ENCODE data around the gene LIMA1.
A peak's percentile ranks its signal among the peaks of the same experiment; 100 is the strongest.
"Not testable (repeated sequence)": the region's sequence is repeated elsewhere in the genome, so short reads cannot be mapped to it uniquely, and the experiment has no call there.

Gene LIMA1

DNA sequence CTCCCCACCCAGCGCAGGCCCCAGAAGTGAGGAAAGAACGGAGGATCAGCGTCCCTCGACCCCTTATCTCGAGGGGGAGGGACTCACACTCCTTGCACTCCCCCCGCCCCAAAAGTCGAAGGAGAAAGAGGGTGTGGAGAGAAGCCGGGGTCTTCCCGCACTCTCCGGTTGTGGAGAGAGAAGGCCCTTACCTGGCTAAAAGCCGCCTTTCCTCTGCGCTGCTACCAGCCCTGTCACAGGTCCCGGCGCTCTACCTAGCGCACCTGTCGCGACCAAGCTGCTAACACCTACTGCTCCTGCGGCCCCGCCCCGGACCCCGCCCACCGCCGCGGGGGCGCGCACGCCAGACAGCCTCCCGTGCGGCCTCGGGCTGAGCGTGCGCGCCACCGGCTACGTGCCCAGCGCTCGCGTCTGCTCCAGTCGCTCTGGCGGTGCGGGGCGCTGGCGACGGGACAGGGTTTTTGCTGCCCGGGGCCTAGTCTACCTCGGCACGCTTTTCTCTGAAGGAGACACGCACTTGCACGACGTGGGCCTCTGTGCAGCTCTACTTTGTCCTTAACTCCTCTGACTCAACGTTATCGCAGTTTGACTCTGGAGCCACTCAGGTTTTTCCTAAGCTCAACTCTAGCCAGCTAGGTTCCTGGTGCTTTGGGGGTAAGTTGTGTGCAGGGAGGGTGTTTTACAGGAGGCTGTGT is at the start of gene LIMA1:
LIMA1 (minus strand) TSS at position 292 of the 695 bp plus-strand sequence. CDS start 34,769 bp downstream, outside the sequence.
- DNase-seq (ENCODE audit: low spot score): peak; percentile 86

DNA sequence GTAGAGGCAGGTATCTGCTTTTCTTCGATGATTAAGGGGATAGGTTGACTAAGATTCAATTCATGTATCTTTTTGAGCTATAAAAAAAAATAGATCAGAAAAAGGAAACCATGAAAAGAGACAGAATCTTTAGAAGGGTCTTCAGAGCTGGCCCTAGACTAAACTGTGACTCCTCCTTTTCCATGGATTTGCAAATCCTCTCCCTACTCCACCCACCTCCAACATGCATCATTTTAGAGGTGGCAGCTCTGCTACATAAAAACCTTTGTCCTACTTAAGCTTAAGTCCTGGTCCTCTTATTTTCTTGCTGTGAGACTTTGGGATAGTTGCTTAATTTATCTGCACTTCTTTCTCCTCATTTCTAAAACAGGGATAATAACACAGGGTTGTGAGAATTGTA is 48.4 kb upstream of the LIMA1 start:
- no peak for DNase-seq (ENCODE audit: low spot score)

DNA sequence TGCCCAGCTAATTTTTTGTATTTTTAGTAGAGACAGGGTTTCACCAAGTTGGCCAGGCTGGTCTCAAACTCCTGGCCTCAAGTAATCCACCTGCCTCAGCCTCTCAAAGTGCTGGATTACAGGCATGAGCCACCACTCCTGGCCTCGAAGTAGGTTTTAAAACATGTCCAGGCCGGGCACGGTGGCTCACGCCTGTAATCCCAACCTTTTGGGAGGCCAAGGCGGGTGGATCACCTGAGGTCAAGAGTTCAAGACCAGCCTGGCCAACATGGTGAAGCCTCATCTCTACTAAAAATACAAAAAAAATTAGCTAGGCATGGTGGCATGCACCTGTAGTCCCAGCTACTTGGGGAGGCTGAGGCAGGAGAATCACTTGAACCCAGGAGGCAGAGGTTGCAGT is 45.3 kb upstream of the LIMA1 start:
- not testable (repeated sequence) for DNase-seq (ENCODE audit: low spot score)

DNA sequence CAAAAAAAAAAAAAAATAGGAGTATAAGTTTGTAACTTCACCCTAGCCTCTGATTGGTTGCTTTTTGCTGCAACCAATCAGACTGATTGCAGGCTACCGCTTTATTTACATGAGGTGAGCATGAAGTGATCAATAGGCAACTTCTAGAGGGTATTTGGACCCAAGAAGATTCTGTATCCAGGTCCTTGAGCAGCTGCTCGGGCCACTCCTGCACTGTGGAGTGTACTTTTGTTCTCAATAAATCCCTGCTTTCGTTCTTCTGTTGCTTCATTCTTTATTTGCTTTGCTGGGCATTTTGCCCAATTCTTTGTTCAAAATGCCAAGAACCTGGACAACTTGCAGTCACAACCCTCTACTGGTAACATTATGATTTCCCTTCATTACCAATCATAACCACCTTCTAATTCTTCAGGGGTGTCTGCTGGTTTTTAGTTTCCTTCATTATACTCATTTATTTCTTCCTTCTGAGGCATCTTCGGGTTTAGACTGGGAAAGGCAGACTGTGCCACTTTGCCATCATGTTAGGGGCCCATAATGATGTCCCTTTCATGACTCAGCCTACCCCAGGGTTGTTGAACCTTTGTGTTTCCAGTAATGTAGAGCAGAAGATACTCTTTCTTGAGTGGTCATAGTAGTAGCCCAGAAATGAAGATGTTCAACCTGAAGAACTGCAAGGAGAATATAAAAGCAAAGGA is 43.4 kb upstream of the LIMA1 start:
- DNase-seq (ENCODE audit: low spot score): no peak

DNA sequence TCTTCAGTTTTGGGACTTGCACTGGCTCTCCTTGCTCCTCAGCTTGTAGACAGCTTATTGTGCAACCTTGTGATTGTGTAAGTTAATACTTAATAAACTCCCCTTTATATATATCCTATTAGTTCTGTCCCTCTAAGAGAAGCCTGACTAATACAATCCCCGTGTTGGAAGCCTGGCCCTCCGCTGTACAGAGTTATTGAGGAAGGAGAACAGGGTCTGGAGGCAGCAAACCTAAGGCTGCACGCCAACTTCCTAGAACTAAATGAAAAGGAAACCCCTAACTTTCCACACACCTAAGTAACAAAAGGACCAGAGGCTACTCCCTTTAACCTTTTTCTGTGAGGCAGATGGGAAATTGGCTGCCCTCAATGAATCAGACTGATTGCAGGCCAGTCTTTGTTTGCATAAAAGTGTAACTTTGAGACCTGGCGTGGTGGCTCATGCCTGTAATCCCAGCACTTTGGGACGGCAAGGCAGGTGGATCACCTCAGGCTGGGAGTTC is 42.6 kb upstream of the LIMA1 start:
- DNase-seq (ENCODE audit: low spot score): no peak

DNA sequence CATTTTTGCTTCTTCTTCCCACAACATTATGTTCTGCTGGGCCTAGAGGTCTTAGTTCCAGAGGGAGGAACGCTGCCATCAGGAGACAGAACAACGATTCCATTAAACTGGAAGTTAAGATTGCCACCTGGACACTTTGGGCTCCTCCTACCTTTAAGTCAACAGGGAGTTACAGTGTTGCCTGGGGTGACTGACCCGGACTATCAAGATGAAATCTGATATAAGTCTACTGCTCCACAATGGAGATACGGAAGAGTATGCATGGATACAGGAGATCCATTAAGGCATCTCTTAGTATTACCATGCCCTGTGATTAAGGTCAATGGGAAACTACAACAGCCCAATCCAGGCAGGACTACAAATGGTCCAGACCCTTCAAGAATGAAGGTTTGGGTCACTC is 41.5 kb upstream of the LIMA1 start:
- DNase-seq (ENCODE audit: low spot score): not testable (repeated sequence)

DNA sequence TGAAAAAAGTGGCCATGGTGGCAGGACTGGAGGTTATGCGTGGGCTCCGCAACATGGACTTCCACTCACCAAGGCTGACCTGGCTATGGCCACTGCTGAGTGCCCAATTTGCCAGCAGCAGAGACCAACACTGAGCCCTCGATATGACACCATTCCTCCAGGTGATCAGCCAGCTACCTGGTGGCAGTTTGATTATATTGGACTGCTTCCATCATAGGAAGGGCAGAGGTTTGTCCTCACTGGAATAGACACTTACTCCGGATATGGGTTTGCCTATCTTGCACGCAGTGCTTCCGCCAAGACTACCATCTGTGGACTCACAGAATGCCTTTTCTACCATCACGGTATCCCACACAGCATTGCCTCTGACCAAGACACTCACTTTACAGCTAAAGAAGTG is 40.8 kb upstream of the LIMA1 start:
- DNase-seq (ENCODE audit: low spot score): not testable (repeated sequence)

DNA sequence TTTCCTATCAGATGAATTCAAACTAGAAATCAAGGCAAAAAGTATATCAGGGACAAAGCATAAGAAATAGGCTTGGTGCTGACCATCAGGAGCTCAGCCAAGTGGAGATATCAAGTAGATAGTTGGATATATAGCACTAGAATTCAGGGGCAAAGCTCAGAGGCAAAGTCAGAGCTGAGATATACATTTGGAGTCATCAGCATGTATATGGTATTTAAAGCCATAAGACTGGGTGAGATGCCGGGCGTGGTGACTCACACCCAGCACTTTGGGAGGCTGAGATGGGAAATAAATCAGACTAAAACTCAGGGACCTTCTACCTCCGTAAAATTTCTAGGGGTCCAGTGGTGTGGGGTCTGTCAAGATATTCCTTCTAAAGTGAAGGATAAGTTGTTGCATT is 38.9 kb upstream of the LIMA1 start:
- DNase-seq (ENCODE audit: low spot score): no peak

DNA sequence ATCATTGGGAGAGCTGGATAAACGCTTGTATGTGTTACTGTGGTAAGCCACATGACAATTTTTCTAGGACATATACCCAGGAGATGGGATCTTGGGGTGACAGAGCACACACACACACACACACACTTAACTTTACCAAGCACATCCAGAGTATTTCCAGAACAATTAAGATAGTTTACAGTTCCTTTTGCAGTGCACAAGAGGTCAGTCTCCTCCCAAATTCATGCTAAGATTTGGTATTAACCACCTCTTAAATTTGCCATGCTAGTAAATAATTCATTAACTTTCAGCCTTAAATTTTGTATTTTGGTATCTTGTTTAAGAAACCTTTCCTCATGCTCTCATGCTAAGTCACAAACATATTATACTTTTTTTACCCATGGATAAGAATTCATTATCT is 33.9 kb upstream of the LIMA1 start:
- DNase-seq (ENCODE audit: low spot score): no peak

DNA sequence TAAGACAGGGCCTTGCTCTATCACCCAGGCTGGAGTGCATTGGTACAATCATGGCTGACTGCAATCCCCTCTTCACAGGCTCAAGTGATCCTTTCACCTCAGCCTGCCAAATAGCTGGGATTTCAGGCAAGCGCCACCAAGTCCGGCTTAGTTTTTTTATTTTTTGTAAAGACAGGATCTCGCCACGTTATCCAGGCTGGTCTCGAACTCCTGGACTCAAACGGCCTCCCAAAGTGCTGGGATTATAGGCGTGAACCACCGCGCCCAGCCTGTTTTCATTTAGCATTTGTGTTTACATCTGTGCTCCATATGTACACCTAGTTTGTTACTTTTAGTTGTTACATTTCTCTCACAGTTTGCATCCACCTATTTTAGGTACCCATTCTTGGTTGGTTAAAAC is 32.5 kb upstream of the LIMA1 start:
- DNase-seq (ENCODE audit: low spot score): no peak

DNA sequence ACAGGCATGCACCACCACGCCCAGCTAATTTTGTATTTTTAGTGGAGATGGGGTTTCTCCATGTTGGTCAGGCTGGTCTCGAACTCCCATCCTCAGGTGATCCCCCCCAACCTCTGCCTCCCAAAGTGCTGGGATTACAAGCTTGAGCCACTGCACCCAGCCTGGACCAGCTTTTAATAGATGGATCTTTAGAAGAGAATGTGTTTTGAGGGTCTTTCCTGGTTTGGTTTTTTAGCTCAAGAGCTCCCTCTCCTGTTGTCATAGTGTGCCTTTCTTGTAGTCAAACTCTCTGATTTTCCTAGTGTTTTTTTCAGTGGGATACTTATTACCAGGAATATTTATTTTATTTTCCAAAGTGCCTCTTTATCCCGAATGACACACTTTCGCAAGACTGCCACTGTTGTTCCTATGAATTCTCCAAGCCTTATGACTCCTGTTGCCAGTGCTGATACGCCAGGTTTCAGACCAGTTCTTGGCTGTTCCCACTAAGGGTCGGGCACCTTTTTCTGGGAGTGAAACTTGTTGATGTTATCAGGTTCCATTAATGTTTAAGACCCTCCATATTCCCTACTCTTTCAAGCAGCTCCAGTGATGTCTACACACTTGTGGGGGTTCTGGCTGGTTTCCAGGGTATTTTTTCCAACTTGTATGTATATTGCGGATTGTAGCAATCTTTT is 31.5 kb upstream of the LIMA1 start:
- peak; percentile 69 for DNase-seq (ENCODE audit: low spot score)

DNA sequence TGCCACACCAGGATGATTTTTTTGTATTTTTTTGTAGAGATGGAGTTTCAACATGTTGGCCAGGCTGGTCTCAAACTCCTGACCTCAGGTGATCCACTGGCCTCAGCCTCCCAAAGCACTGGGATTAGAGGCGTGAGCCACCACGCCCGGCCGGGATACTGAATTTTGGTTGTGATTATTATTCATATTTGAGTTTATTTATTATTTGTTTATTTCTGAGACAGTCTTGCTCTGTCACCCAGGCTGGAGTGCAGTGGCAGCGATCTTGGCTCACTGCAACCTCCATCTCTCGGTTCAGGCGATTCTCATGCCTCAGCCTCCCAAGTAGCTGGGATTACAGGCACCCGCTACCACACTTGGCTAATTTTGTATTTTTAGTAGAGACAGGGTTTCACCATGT is 30.7 kb upstream of the LIMA1 start:
- DNase-seq (ENCODE audit: low spot score): not testable (repeated sequence)

DNA sequence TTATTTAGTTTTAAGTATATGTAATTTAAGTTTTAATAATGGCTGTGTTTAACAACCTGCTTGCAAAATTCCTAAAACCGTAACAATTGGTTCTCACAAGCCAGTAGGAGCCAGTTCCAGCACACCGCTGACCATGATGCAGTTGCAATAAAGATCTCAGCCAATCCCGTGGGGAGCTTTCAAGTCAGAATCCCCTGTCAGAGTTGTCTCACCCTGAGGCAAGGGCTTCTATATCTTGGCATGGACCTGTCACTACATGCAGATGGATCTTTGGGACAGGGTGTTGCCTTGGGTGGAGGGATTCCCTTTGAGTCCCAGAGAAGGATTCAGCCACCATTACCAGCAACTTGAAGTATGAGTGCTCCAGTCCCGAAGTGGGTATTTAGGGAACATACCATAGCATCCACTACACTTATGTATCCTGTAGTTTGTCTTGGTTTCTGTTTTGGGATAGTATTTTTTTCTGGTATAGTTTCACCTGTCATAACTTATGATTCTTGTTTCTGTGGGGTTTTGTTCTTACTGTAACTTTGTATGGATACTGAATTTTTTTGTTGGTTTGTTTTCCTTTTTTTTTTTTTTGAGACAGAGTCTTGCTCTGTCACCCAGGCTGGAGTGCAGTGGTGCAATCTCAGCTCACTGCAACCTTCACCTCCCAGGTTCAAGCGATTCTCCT is 30.1 kb upstream of the LIMA1 start:
- DNase-seq (ENCODE audit: low spot score): no peak

DNA sequence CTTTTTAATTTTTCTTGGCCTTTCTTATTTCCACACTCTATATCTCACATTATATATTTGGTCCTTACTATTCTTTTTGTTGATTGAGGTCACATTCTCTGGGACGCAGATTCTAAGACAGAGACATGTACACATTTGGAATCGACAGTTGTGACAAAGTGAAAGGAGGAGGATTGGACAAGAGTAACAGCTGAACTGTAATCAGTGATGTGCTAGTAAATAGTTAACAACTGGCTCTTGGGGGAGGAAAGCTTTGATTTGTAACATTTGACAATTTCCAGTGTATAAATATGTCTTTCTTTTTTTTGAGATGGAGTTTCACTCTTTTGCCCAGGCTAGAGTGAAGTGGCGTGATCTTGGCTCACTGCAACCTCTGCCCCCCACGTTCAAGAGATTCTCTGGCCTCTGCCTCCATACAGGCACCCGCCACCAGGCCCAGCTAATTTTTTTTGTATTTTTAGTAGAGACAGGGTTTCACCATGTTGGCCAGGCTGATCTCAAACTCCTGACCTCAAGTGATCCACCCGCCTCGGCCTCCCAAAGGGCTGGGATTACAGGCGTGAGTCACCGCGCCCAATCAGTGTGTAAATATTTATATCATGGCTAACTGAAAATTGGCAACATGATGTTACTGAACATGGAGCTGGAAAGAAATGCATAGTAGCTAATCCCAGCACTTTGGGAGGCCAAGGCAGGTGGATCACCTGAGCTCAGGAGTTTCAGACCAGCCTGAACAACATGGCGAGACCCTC is 28.7 kb upstream of the LIMA1 start:
- DNase-seq (ENCODE audit: low spot score): not testable (repeated sequence)

DNA sequence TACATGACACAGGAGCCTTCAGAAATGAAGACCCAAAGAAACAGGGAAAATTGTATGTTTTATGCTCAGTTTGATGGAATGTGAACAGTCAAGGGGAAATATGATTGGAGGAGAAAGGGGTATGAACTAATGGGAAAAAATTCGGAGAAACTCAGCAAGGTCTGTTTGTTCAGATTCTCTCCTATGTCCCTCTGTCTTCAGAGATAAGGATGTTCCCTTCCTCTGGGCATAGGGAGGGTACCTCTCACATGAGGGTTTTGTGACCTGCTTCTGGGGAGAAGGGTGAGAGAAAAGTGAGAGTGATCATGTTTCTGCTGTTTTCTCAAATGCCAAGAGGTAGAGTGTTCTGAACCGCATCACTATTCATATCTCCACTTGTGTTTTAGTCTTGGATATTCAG is 26.6 kb upstream of the LIMA1 start:
- no peak for DNase-seq (ENCODE audit: low spot score)

DNA sequence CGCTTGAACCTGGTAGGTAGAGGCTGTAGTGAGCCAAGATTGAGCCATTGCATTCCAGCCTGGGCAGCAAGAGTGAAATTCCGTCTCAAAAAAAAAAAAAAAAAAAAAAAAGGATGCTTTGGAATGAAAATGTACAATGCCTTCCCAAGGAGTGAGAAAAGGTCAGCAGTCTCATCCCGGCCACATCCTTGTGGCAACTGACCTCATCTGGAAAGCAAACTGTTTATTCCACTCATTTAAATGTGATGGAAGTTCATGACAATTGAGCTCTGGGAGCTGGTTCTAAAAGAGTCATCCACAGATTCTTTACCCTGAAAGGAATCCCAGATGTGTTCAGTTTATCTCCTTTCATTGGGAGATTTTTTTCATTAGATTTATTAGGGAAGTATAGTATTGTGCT is 19.4 kb upstream of the LIMA1 start:
- no peak for DNase-seq (ENCODE audit: low spot score)

DNA sequence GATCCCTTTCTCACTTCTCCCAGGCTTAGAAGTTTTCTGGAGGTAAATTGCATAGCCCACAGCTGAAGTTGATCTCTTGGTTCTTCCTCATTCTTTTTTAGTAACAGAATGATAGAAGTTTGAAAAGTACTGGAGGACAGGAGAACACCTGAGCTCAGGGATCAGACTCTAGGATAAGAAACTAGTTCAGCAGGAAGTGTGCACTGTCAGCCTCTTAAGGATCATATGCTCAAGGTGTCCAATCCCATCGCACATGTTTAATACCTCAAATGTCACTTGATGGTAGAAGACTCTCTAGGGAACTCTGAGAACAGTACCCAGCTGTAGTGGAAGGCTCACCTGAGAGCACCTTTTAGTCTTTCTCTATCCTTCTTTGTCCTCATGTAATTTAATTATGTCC is 14.7 kb upstream of the LIMA1 start:
- no peak for DNase-seq (ENCODE audit: low spot score)

DNA sequence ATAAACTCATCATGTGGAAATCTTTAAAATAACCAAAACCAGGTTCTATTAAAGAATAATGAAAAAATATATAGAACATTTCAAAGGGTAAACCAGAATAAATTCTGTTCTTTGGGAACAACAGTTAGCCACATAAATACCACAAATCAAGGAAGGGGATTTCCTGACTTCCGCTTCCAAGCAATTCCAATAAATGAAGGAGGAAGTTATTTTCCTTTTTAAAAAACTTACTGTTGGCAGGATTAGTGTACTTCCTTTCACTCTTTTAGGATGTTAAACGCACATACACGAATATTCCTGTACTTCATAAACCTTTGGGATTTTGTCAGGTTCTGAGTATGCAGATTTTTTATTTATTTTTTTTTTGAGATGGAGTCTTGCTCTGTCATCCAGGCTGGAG is 13.7 kb upstream of the LIMA1 start:
- DNase-seq (ENCODE audit: low spot score): no peak

DNA sequence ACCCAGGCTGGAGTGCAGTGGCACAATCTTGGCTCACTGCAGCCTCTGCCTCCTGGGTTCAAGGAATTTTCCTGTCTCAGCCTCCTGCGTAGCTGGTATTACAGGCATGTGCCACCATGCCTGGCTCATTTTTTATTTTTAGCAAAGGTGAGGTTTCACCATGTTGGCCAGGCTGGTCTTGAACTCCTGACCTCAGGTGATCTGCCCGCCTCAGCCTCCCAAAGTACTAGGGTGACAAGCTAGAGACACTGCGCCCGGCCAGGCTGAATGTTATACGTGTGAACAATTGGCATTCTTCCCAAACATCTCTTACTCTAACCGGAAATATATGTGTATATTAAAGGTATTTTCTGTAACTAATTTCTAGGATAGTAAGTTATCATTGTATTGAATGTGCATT is 13.2 kb upstream of the LIMA1 start:
- DNase-seq (ENCODE audit: low spot score): no peak

DNA sequence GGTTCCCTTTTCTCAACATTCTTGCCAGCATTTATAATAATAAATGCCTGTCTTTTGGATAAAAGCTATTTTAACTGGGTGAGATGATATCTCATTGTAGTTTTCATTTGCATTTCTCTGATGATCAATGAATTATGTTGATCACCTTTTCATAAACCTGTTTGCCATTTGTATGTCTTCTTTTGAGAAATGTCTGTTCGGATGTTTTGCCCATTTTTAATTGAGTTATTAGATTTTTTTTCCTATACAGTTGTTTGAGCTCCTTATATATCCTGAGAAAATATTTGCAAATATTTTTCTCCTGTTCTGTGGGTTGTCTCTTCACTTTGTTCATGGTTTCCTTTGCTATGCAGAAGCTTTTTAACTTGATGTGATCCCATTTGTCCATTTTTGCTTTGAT is 8.1 kb upstream of the LIMA1 start:
- DNase-seq (ENCODE audit: low spot score): no peak

DNA sequence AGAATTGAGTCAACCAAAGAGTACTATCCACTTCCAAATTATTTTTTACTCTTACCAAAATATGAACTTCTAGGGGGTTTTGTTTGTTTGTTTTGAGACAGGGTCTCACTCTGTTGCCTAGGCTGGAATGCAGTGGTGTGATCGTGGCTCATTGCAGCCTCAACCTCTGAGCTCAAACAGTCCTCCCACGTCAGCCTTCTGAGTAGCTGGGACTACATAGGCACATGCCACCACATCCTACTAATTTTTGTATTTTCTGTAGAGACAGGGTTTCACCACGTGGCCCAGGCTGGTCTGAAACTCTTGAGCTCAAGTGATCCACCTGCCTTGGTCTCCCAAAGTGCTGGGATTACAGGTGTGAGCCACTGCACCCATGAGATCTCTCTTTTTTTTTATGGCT is 7.4 kb upstream of the LIMA1 start:
- DNase-seq (ENCODE audit: low spot score): not testable (repeated sequence)

DNA sequence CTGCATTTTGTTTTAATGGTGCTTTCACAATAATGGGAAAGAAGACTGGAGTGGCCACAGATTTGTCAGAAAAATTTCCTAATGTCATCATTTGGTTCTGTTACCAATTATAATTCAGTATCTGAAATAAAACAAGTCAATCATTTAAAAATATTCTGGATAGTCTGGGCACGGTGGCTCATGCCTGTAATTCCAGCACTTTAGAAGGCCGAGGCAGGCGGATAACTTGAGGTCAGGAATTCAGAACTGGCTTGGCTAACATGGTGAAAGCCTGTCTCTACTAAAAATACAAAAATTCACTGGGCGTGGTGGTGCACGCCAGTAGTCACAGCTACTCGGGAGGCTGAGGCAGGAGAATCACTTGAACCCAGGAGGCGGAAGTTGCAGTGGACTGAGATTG is 4.0 kb upstream of the LIMA1 start:
- no peak for DNase-seq (ENCODE audit: low spot score)

Data from cerebellar cortex (tissue), 1 donor.